ENCODE results near the gene SSBP3.

SSBP3 gene

GRCh38 chr1:54282101-54282847, 123.9 kb downstream of the SSBP3 start:
- no peak for DNase-seq

- DNase-seq = no peak
Observed at GRCh38 chr1:54280651-54281050, 125.5 kb downstream of the SSBP3 start.

- no peak for DNase-seq
Observed at GRCh38 chr1:54279457-54279856, 126.7 kb downstream of the SSBP3 start.

- DNase-seq = no peak
Observed at GRCh38 chr1:54278941-54279422, 127.2 kb downstream of the SSBP3 start.

GRCh38 chr1:54277451-54278341, 128.5 kb downstream of the SSBP3 start:
- DNase-seq = no peak

GRCh38 chr1:54276617-54277450, 129.4 kb downstream of the SSBP3 start:
- DNase-seq = no peak

- no peak for DNase-seq
Observed at GRCh38 chr1:54275349-54275748, 130.8 kb downstream of the SSBP3 start.

- no peak for DNase-seq
Observed at GRCh38 chr1:54274881-54275280, 131.3 kb downstream of the SSBP3 start.

- DNase-seq = no peak
Observed at GRCh38 chr1:54274448-54274847, 131.7 kb downstream of the SSBP3 start.

- DNase-seq = no peak
Observed at GRCh38 chr1:54273795-54274163, 132.4 kb downstream of the SSBP3 start.

GRCh38 chr1:54273092-54273794, 133.0 kb downstream of the SSBP3 start:
- no peak for DNase-seq

GRCh38 chr1:54272772-54273091, 133.5 kb downstream of the SSBP3 start:
- no peak for DNase-seq

GRCh38 chr1:54272134-54272533, 134.1 kb downstream of the SSBP3 start:
- DNase-seq = no peak

GRCh38 chr1:54271341-54271740, 134.9 kb downstream of the SSBP3 start:
- DNase-seq = no peak

- no peak for DNase-seq
Observed at GRCh38 chr1:54270543-54270942, 135.7 kb downstream of the SSBP3 start.

- no peak for DNase-seq
Observed at GRCh38 chr1:54268762-54269297, 137.4 kb downstream of the SSBP3 start.

- DNase-seq = no peak
Observed at GRCh38 chr1:54267815-54268761, 138.1 kb downstream of the SSBP3 start.

GRCh38 chr1:54266908-54267307, 139.3 kb downstream of the SSBP3 start:
- DNase-seq = no peak

- no peak for DNase-seq
Observed at GRCh38 chr1:54266195-54266594, 140.0 kb downstream of the SSBP3 start.

- DNase-seq = no peak
Observed at GRCh38 chr1:54265659-54266058, 140.5 kb downstream of the SSBP3 start.

- no peak for DNase-seq
Observed at GRCh38 chr1:54265126-54265525, 141.1 kb downstream of the SSBP3 start.
